CD4-positive, alpha-beta T cell treated with Interleukin-21 for 1 hour (primary cell): Measurements from ENCODE around the gene OSBPL2.
A peak's percentile ranks its signal among the peaks of the same experiment; 100 is the strongest.

Experiments used
- DNase-seq: peaks from one replicate; pipeline ENCODE4 v3.0.0-alpha.2; 2020

The OSBPL2 gene

DNA sequence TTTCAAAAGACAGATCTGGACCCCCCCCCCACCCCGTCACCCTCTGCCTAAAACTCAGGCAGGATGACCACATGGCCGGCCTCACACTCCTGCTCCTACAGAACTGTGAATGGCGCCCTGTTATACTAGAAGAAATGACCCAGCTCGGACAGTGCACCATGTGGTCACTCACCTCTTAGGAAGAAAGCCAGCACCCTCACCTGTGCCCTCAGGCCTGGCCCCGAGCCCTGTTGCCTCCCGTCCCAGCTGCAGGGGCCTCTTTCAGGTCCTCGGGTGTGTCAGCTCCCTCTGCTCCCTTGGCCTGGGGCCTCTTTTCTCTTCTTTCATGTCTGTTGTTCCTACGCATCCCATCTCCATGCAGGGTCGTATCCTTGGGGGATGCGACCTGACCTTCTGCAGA, 23.7 kb downstream of the OSBPL2 start:
- DNase-seq, result no peak

DNA sequence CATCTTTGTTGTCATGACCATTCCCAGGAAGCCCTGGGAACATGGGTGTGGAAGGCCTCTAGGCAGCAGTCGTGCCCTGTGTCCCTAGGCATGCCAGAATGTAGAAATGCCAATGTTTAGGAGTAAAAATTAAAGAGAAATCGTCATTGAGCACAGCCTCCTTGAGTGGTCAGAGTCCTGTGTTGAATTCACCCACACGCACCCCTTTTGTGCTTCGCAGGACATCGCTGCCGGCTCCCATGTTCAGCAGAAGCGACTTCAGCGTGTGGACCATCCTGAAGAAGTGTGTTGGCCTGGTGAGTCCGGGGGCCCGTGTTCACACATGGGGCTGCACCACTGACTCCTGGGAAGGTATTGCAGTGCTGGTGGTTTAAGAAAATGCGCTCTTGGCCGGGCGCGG, 25.1 kb downstream of the OSBPL2 start:
- DNase-seq, result no peak

DNA sequence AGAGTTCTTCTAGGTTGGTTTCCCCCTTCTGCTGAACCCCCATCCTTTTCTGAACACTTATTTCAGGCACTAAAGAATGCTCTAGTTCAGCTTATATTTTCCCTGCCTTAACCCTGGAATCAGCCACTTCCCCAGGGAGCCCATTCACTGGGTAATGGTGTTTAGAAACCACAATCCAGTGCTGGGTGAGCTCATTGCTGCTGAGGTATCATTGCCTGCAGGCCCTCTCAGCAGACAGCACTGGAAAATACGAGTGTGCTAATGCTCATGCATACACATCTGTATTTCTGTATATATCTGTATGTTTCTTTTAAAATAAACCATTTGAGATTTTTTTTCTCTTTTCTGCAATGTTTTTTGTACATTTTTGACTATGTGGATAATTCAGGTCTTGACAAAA, 27.0 kb downstream of the OSBPL2 start:
- no peak for DNase-seq

DNA sequence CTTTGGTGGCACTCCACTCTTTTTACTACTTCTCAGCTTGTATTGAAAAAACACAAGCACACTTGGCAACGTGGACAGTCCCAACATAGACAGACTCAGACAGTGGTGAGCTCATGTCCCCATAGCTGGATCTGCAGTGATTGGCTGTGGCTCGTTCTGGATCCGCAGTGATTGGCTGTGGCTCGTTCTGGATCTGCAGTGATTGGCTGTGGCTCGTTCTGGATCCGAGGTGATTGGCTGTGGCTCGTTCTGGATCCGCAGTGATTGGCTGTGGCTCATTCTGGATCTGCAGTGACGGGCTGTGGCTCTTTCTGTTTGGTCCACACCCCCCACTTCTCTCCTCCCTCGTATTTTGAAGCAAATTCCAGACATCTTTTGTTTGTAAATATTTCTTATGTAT, 28.0 kb downstream of the OSBPL2 start:
- peak; percentile 14 for DNase-seq

DNA sequence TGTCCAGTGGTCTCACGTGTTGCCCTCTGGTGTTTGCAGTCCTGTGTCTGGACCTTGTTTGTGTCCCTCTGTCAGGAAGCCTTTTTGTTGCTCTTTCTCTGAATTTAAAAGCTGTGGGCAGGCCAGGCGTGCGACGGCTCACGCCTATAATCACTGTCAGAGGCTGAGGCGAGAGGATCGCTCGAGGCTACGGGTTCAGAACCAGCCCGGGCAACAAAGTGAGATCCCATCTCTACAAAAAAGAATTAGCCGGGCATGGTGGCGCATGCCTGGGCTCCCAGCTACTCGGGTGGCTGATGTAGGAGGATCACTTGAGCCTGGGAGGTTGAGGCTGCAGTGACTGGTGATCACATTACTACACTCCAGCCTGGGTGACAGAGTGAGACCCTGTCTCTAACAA, 28.5 kb downstream of the OSBPL2 start:
- no peak for DNase-seq

DNA sequence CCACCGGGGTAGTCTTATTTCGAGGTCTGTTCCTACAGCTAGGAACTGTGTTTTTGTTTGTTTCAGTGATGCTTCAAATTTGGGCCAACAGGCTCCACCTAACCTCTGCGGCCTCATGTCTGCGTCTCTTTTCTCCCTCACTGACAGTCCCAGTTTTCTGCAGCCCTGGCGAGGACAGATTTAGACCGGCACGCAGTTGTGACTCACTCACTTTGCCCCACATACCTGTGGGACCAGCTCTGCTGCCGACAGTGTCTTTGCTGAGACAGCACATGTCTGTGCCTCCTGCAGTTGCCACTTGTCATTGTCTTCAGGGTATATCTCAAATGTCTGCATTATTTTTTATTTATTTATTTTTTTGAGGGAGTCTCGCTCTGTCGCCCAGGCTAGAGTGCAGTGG, 29.2 kb downstream of the OSBPL2 start:
- DNase-seq, result no peak

DNA sequence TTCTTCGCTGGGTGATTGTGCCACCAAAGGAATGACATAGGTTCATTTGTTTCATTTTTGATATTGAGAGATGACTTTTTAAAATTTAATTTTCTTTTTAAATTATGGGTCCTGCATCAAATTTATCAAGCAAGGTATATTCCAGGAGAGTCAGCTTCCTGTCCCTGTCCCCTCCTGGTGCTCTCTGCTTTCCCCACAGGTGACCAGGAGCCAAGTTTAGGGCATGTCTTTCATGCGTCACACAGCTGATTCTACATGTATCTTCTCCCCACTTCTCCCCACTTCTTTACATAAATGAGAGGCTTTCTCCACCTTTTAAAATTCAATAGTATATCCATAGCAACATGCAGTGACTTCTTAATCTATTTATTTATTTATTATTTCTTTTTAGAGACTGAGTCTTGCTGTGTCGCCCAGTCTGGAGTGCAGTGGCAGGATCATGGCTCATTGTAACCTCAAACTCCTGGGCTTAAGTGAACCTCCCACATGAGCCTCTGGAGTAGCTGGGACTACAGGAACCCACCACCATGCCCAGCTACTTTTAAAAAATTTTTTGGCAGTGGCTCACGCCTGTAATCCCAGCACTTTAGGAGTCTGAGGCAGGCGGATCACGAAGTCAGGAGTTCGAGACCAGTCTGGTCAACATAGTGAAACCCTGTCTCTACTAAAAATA, 30.0 kb downstream of the OSBPL2 start:
- no peak for DNase-seq

DNA sequence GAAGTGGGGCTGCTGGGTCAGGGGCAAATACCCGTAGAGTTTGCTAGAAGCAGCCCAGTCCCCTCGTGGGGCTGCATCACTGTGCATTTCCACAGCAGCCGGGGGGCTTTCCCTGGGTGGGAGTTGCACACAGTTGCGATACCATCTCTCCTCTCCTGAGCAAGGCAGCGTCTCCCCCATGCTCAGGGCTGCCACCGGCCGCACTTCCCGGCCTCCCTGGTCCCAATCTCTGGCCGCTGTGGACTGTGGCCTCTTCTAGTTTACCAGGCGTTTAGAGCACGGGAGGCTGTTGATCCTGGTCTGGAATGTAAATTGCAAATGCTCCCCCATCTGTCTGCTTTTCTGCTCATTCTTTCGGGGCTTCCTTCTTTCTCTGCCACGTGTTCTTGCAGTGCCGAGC, 31.1 kb downstream of the OSBPL2 start:
- DNase-seq, result no peak

DNA sequence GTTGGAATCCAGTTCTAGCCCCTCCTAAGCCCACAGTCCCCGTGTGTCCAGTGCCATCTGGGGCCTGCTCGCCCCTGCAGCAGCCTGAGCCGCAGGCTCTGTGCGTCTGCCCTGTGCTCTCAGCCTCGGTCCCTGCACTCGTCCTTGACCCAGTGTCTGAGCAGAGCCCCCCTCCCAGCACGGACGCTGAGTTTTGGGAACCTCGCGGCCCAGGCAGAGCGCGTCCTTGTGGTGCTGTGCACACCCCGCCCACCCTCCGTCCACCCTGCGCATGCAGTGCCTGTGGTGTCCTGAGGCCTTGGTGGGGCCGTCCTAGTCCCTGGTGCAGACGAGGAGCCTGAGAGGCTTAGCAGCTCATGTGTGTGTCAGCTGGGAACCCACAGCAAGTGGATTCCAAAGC, 31.6 kb downstream of the OSBPL2 start:
- DNase-seq, result no peak

DNA sequence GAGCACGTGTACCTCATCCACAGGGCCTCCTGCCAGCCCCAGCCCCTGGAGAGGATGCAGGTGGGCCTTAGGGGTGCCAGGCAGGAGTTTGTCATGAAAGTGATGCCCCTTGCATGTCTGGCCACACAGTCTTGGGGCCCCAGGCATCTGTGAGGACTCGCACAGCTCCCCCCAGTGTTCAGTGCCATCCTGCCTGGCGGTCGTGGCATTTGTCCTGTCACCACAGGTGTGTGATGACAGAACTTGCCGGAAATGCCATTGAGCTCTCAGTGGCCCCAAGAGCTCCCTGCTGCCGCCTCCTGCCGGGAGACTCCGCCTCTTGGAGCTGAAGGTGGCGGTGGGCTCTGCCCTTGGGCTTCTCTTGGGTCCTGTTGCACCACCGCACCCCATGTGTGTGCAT, 33.9 kb downstream of the OSBPL2 start:
- no peak for DNase-seq

DNA sequence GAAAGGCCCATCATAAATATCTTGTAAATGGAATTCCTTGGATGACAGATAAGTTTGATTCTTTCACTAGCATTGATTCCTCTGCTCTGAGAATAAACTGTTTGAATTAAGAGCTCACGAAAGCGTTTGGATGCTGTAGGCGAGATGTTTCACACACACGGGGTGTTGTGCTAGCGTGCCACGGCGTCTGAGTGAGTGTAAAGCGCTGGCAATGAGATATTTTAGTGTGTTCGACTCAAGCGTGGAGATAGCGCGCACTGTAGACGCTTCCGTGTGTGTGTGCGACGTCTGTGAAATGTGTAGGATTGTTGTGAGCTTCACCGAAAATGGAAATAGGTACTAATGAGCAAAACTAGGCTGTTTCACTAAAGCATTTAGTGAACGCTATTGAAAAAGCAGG, 35.1 kb downstream of the OSBPL2 start:
- DNase-seq, result no peak

DNA sequence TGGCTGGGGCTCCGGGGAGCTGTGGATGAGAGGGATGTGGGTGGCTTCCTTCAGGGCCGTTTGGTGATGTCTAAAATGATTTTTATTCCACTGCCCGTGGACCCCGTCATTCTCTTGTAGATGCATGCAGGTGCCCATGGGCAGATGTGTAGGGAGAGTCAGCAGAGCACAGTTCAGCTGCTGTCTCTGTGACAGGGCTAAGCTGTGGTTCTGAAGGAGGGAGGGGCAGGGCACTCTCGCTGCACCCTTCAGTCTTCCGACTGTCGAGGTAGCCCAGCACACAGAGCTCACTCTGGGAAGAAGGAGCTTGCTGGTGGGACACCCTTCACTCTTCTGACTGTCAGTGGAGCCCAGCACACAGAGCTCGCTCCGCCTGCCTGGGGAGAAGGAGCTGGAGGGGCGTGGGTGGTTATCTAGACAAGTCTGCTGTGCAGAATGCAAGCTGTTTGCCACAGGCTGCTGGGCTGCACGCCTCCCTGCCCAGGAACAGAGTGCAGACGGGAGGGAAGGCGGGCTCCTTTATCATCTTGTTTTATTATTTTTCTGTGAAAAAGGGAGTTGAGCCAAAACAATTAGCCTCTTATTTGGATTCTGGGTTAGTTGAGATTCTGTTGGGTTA, 36.1 kb downstream of the OSBPL2 start:
- no peak for DNase-seq

DNA sequence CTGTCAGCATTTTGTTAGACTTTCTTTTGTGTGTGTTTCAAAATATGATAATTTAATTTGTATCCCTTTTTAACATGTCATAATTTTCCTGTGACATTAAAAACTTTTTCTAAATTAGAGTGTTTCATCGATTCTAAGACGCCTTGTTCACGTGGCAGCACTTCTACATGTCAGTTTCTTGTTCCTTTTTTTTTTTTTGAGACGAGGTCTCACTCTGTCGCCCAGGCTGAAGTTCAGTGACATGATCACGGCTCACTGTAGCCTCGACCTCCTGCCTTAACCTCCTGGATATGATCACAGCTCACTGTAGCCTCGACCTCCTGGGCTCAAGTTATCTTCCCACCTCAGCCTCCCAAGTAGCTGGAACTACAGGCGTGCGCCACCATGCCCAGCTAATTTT, 36.9 kb downstream of the OSBPL2 start:
- no peak for DNase-seq

DNA sequence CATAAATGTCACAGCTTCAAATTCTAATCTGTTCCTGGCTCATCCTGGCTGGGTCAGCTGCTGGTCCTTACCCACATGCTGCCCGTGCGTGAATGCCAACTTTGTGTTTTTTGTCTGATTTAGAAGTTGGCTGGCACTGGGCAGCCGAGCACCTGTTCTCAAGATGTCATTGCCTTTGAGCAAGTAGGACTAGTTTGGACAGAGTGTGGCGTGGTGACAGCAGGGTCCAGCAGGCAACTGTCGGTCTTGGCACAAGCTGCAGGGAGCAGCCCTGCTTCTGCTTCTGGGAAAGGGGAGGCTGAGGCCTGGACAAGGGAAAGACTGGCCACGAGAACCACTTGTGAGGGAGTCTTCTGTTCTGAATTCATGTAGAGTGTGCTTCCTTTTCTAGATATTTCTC, 38.1 kb downstream of the OSBPL2 start:
- no peak for DNase-seq

DNA sequence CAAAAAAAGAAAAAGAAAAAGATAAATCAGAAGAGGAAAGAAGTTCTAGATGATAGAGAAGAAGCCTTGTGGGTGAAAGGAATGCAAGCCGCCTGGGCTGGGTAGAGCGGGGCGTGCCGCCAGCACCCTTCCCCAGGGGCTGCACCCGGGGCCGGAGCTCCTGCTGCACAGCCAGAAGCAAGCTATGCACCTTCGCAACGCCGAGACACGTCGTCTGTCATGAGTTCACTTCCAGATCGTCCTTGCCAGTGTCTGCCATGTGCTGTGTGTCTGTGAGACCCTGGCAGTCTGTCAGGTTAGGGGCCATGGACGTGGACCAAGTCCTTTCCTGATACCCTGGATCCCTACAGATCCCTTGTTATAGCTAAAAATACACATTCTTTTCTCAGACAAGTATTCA, 38.9 kb downstream of the OSBPL2 start:
- no peak for DNase-seq

DNA sequence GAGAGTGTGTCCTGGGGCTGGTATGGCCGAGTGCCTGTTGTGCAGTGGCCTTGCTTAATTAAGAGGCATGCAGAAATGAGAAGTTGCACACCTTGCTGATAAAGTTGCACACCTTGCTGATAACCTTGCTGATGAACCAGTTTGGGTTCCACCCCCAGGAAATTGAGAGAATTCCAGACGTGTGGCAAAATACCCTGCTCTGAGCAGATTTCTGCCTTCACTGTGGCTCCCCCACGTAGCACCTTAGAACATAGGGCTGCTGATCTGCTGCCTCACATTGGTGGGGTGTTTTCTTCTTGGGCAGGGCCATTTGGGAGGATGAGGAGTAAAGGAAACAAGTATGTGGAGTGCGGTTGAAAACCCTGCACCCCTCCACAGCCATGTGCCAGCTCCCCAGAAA, 42.0 kb downstream of the OSBPL2 start:
- no peak for DNase-seq

DNA sequence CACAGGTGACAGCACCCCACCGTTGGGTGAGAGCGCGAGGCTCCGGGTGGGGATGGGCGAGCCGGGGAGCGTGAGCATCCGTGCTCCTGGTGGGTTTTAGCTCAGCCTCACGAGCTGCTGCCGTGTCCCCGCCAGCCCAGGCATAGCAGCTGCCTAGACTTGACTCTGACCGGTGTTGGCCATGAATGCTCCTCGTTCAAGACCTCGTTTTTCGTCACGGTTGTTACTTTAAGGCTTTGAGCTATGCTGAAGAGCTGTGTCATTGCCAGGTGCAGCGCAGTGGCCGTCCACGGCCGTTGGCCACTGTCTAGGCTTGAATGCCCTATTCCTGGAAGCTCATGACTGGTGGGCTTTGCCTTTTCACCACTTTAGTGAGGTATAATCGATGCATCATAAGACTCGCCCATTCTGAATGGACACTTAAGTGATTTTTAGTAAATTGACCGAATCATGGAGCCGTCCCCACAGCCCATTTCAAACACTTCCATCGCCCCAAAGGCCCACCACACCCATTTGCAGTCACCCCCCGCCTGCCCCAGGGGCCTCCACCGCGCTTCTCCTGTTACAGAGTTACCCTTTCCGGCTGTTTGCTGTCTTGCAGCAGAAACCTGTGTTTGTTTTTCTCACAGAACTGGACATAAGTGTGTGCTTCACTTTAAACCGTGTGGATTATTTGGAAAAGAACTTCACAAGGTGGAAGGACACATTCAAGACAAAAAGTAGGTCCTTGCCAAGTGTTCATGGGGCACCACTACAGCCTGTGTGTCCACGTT, 43.0 kb downstream of the OSBPL2 start:
- no peak for DNase-seq

DNA sequence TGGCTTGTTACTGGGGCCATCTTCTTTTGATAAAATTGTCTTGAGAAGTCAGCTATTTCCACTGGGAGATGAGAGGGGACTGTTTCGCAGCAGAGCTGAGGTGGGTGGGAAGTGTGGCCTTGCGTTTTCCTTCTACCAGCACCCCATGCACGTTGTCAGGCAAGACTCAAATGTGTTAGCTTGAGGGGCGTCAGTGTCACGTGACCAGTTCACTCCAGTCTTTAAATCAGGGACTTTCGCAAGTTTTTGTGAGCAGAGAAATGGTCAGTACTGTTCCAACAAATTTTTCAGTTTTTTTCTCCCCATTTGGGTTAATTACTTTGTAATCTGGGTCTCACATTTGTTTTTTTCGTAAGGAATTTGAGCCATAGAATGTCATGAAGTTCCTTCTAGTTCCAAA, 43.8 kb downstream of the OSBPL2 start:
- DNase-seq, result no peak

DNA sequence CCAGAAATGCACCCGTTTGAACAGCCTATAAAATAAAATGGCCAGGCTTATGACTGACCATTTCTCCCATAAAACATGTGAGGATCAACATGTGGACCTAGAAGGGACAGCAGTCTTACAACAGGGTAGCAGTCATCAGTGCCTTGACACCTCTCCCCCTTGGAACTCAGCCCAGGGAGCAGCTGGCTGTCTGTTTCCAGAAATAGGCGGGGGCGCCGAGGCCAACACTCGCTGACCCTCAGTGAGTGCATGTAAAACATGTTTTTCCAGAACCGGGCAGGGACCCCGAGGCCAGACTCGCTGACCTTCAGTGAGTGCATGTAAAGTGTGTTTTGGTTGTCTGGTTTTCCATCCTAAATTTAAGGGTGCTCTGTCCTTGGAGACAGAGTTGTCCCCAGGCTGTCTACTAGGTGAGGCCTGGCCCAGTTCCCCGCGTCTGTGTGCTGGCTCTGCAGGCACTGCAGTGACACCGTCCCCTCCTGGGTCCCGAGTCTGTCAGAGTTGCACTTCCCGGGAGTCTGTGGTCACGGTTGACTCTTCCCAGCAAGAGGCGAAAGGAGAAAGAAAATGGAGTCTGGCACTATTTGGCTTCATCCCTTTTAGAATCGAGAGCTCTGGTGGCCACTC, 44.7 kb downstream of the OSBPL2 start:
- no peak for DNase-seq

DNA sequence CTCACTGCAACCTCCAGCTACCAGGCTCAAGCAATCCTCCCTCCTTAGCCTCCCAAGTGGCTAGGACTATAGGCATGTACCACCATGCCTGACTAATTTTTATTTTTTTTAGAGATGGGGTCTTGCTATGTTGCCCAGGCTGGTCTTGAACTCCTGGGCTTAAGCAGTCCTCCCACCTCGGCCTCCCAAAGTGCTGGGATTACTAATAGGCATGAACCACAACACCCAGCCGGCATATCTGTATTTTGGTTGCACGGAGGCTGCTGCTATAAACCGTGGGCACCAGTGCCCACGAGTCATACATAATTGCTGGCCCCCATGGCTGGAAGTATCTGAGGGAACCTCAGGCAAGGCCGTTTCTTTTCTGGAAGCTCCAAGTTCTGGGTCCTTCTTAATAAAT, 46.1 kb downstream of the OSBPL2 start:
- no peak for DNase-seq

DNA sequence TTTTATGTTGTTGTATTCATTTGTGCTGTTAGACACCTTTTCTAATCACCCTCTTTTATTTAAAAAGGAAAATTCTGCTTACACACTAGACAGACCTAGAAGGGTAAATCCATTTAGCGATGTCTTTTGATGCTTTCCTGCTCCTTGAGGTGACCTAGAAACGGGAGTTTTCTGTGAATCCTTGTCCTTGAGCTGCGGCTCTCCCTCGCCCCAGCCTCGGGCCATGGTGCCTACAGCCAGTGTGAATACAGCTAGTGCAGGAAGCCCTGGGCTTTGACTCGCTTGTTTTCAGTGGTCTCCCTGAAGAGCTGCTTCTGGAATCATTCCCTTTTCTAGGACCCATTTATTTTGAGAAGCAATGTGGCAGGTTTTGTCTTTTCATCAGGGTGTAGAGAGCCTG, 46.8 kb downstream of the OSBPL2 start:
- no peak for DNase-seq

DNA sequence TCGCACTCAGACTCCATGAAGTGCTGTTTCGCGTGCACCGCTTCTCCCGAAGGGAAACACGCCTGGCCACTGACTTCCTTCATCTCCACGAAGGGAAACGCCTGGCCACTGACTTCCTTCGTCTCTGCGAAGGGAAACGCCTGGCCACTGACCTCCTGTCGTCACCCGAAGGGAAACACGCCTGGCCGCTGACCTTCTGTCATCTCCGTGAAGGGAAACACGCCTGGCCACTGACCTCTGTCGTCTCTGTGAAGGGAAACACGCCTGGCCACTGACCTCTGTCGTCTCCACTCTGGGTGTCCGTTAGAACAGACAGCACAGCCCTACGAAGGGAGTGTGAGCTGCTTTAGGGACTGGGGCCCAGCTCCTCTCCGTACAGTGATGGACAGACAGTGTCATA, 47.4 kb downstream of the OSBPL2 start:
- DNase-seq, result no peak

DNA sequence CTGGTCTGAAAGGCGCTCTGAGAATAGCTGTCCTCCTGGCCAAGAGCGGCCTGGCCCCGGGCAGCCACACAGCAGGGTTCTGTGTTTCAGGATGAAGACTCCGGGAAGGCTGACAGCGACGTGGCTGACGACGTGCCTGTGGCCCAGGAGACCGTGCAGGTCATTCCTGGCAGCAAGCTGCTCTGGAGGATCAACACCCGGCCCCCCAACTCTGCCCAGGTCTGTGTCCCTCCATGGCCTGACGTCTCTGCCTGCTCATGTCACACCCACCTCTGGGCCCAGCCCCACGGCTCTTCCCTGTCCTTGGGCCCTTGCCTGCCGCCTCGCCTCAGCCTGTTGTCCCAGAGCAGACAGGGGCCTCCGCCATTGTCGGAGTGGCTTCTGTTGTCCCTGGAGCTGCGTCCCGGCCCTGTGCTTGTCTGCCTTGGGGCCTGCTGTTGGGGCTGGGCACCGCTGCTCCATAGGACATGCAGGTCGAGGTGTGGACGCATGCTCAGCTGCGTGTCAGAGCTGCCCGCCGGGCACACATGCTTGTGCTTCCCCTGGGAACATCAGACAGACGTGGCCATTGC, 48.3 kb downstream of the OSBPL2 start:
- no peak for DNase-seq

DNA sequence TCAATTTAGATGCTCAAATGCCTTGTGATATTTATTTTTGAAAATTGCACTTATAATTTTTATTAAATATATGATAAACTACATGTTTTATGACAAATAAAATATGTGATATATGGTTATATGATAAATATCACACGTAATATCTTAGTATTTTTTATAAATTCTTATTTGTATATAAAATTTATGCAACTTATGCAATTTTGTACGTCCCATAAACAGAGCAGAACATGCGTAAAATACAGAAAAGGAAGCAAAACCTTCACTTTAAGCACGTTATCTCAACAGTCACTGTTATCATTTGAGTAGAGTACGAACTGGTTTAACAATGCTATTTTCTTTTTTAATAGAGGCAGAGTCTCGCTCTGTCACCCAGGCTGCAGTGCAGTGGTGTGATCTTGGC, 48.8 kb downstream of the OSBPL2 start:
- DNase-seq, result no peak
